ENCODE measurements around the gene NFIB.

NFIB gene

GRCh38 chr9:14151451-14151850 is 162.5 kb downstream of the NFIB start:
- no peak for DNase-seq (ENCODE audit: low spot score)

- DNase-seq (ENCODE audit: low spot score), result no peak
These were observed 165.3 kb downstream of the NFIB start for GRCh38 chr9:14148501-14149103.

- DNase-seq (ENCODE audit: low spot score), result no peak
These were observed 166.2 kb downstream of the NFIB start for GRCh38 chr9:14147738-14148137.

GRCh38 chr9:14146201-14146874 is 167.6 kb downstream of the NFIB start:
- no peak for DNase-seq (ENCODE audit: low spot score)

- no peak for DNase-seq (ENCODE audit: low spot score)
These were observed 169.7 kb downstream of the NFIB start for GRCh38 chr9:14144215-14144614.

- DNase-seq (ENCODE audit: low spot score), result no peak
These were observed 172.2 kb downstream of the NFIB start for GRCh38 chr9:14141699-14142098.

- DNase-seq (ENCODE audit: low spot score), result no peak
These were observed 173.7 kb downstream of the NFIB start for GRCh38 chr9:14140096-14140697.

- no peak for DNase-seq (ENCODE audit: low spot score)
These were observed 174.7 kb downstream of the NFIB start for GRCh38 chr9:14139287-14139686.

- DNase-seq (ENCODE audit: low spot score), result no peak
These were observed 177.1 kb downstream of the NFIB start for GRCh38 chr9:14136646-14137370.

GRCh38 chr9:14136047-14136635 is 177.8 kb downstream of the NFIB start:
- no peak for DNase-seq (ENCODE audit: low spot score)

GRCh38 chr9:14135421-14135820 is 178.5 kb downstream of the NFIB start:
- no peak for DNase-seq (ENCODE audit: low spot score)

- no peak for DNase-seq (ENCODE audit: low spot score)
These were observed 180.5 kb downstream of the NFIB start for GRCh38 chr9:14133394-14133793.

- DNase-seq (ENCODE audit: low spot score), result no peak
These were observed 181.2 kb downstream of the NFIB start for GRCh38 chr9:14132775-14133174.

GRCh38 chr9:14131356-14132088 is 182.4 kb downstream of the NFIB start:
- no peak for DNase-seq (ENCODE audit: low spot score)

GRCh38 chr9:14127656-14128055 is 186.3 kb downstream of the NFIB start:
- DNase-seq (ENCODE audit: low spot score), result no peak

- no peak for DNase-seq (ENCODE audit: low spot score)
These were observed 194.0 kb downstream of the NFIB start for GRCh38 chr9:14119694-14120514.

GRCh38 chr9:14112226-14112625 is 201.7 kb downstream of the NFIB start:
- no peak for DNase-seq (ENCODE audit: low spot score)

- no peak for DNase-seq (ENCODE audit: low spot score)
These were observed 202.2 kb downstream of the NFIB start for GRCh38 chr9:14111696-14112095.

- no peak for DNase-seq (ENCODE audit: low spot score)
These were observed 206.0 kb downstream of the NFIB start for GRCh38 chr9:14107977-14108376.

GRCh38 chr9:14107495-14107894 is 206.4 kb downstream of the NFIB start:
- no peak for DNase-seq (ENCODE audit: low spot score)

GRCh38 chr9:14106699-14107098 is 207.2 kb downstream of the NFIB start:
- DNase-seq (ENCODE audit: low spot score), result no peak

Measured in CD4-positive, alpha-beta T cell treated with Interleukin-2 at 100 ng/mL for 4 hours (primary cell).